Limb (tissue), 2 donors: ENCODE data around the gene GPATCH2L.

Experiments
- DNase-seq, 2 donors: peaks; one replicate each; pipeline ENCODE4 v3.0.0-alpha.2; 2016; ENCODE audit errors: extremely low spot score in 2 of 2

GPATCH2L gene

GRCh38 chr14:76136476-76137110, 15.1 kb upstream of the GPATCH2L start:
- no peak for DNase-seq

- DNase-seq: no peak
Measured at GRCh38 chr14:76138119-76138757, 13.5 kb upstream of the GPATCH2L start.

GRCh38 chr14:76138758-76139723, 12.7 kb upstream of the GPATCH2L start:
- peak in 1 of 2 donors; percentile 40 for DNase-seq

GRCh38 chr14:76143642-76144041, 8.1 kb upstream of the GPATCH2L start:
- no peak for DNase-seq

- no peak for DNase-seq
Measured at GRCh38 chr14:76146976-76147375, 4.7 kb upstream of the GPATCH2L start.

- no peak for DNase-seq
Measured at GRCh38 chr14:76149196-76149595, 2.5 kb upstream of the GPATCH2L start.

- peak; percentile 32 to 70 for DNase-seq
Measured at GRCh38 chr14:76152333-76152681, 585 bp downstream of the GPATCH2L start.

GRCh38 chr14:76153919-76154318, 2.2 kb downstream of the GPATCH2L start:
- no peak for DNase-seq

- DNase-seq: no peak
Measured at GRCh38 chr14:76154539-76155126, 2.9 kb downstream of the GPATCH2L start.

- no peak for DNase-seq
Measured at GRCh38 chr14:76163668-76164363, 12.1 kb downstream of the GPATCH2L start.

- no peak for DNase-seq
Measured at GRCh38 chr14:76168531-76168930, 16.8 kb downstream of the GPATCH2L start.

- DNase-seq: no peak
Measured at GRCh38 chr14:76169776-76170175, 18.1 kb downstream of the GPATCH2L start.

GRCh38 chr14:76174982-76175381, 23.3 kb downstream of the GPATCH2L start:
- no peak for DNase-seq

GRCh38 chr14:76175942-76176341, 24.2 kb downstream of the GPATCH2L start:
- DNase-seq: no peak

- DNase-seq: no peak
Measured at GRCh38 chr14:76181546-76181945, 29.8 kb downstream of the GPATCH2L start.

- no peak for DNase-seq
Measured at GRCh38 chr14:76186308-76187027, 34.7 kb downstream of the GPATCH2L start.

GRCh38 chr14:76191297-76191696, 39.6 kb downstream of the GPATCH2L start:
- no peak for DNase-seq

- DNase-seq: no peak
Measured at GRCh38 chr14:76193696-76194095, 42.0 kb downstream of the GPATCH2L start.

GRCh38 chr14:76194327-76194726, 42.6 kb downstream of the GPATCH2L start:
- DNase-seq: no peak

- DNase-seq: no peak
Measured at GRCh38 chr14:76195003-76195402, 43.3 kb downstream of the GPATCH2L start.
